Body of pancreas (tissue), 4 donors: ENCODE data around the gene TNNC2. TPM values are rescaled to one million over a fixed set of nuclear protein-coding genes. Genes with fewer than 3 reads are reported as not detected.

Experiments used
- ATAC-seq: fragments of 150-250 bp; one replicate; pipeline ENCODE4 v1.9.1; 2016
- DNase-seq, 4 donors: peaks; one replicate each; pipeline ENCODE4 v3.0.0-alpha.2; 2019
- H3K27ac ChIP-seq, 4 donors: fragments of 200-600 bp; sonication (generic); 1 replicate in 3 of 4; 2 replicates in 1 of 4; pipeline versions ENCODE4 v1.5.1 to v1.6.1; 2016 to 2019; ENCODE audit warnings: mild to moderate bottlenecking in 1 of 4, mixed read lengths in 1 of 4, moderate library complexity in 1 of 4
- H3K27me3 ChIP-seq, 2 donors: fragments of 200-600 bp; sonication (generic); one replicate each; pipeline ENCODE4 v1.6.0; 2016; ENCODE audit warnings: mild to moderate bottlenecking in 1 of 2
- H3K36me3 ChIP-seq, 2 donors: fragments of 200-600 bp; sonication (generic); replicated peaks in 1 of 2; 2 replicates each; pipeline ENCODE4 v1.5.1; 2016; ENCODE audit warnings: low read depth in 2 of 2; ENCODE audit not compliant: insufficient read depth in 1 of 2
- H3K4me1 ChIP-seq: fragments of 200-600 bp; sonication (generic); one replicate; pipeline ENCODE4 v1.6.0; 2016
- H3K4me3 ChIP-seq, 2 donors: fragments of 200-600 bp; sonication (generic); 1 replicate in 1 of 2; 2 replicates in 1 of 2; pipeline ENCODE4 v1.5.1; 2016 to 2019
- H3K9me3 ChIP-seq, 3 donors: fragments of 200-600 bp; sonication (generic); 1 replicate in 2 of 3; 2 replicates in 1 of 3; pipeline ENCODE4 v1.5.1; 2016
- CTCF ChIP-seq, 7 experiments: fragments of 450-650 bp in 4 of 7; fragments of 200-600 bp in 3 of 7; sonication (generic) in 3 of 7; IDR thresholded peaks; one replicate each; pipeline ENCODE4 v1.5.1; 2016 to 2019; ENCODE audit warnings: antibody characterized with exemption in 7 of 7
- POLR2A ChIP-seq, 3 donors: fragments of 450-650 bp; IDR thresholded peaks; one replicate each; pipeline ENCODE4 v1.6.1; 2016; ENCODE audit warnings: antibody characterized with exemption in 3 of 3, mild to moderate bottlenecking in 2 of 3
- WGBS, 2 donors: methylation state at CpG; one replicate each; pipeline ENCODE4 v1.1.5; 2017; 5-methylcytosine and 5-hydroxymethylcytosine counted together
- intact Hi-C: fragments of 100-400 bp; cut with DNase I; formaldehyde crosslinking; loops from one replicate; pipeline ENCODE4 v1.15.1; 2023
- total RNA-seq, 2 donors: library from RNA; depleted of rRNA; stranded (reverse); fragments of >200 nt; gene quantifications; one replicate each; pipeline ENCODE4 v1.1.0, GENCODE V29; 2016

Gene TNNC2
- total RNA-seq, 2 donors from 2014 or later, result not detected

GRCh38 chr20:45861221-45862075 is 34.3 kb upstream of the TNNC2 start:
- Histone ChIP-seq H3K4me1 (peaks cover 11% of the 10 kb centered on the region), H3K36me3 (no peaks in the 10 kb centered on the region), H3K4me3 (no peak overlapping the region), H3K9me3 (no peaks in the 10 kb centered on the region), H3K27ac (no peak overlapping the region), H3K27me3 (no peaks in the 10 kb centered on the region)
- WGBS, 2 donors, result 84 to 91% methylated on average over 7 of the region's 7 CpGs
- DNase-seq (peak in 1 of 4 donors; percentile 31), ATAC-seq (no peak)
- intact Hi-C loops, result no loop called here
- TF ChIP-seq CTCF (IDR thresholded peaks at IDR 0.05) (no peak), POLR2A (IDR thresholded peaks at IDR 0.05) (no peak)

DNA sequence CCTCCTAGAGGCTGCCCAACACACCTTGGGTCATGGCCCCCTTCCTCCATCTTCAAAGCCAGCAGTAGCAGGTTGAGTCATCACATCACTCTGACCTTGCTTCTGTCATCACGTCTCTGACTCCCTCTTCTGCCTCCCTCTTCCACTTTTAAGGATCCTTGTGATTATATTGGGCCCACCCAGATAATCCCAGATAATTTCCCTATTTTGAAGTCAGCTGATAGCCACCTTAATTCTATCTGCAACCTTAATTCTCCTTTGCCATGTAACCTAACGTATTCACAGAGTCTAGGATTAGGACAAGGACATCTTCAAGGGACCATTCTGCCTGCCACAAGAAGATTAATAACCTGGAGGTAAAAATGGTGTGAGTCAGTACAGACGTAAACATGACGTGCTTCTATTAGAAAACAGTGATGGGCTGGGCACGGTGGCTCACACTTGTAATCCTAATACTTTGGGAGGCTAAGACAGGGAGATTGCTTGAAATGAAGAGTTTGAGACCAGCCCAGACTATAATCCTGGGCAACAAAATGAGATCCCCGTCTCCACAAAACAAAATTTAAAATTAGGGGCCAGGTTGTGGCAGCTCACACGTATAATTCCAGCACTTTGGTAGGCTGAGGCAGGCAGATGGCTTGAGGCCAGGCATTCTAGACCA is 33.6 kb upstream of the TNNC2 start:
- no peak overlapping the region for H3K4me3 ChIP-seq
- DNase-seq, result peak in 1 of 4 donors; percentile 46
- no peaks in the 10 kb centered on the region for H3K27me3 ChIP-seq
- TF ChIP-seq CTCF (IDR thresholded peaks at IDR 0.05) (no peak), POLR2A (IDR thresholded peaks at IDR 0.05) (no peak)
- no peaks in the 10 kb centered on the region for H3K9me3 ChIP-seq
- ATAC-seq, result no peak
- WGBS, 2 donors, result 68 to 70% methylated on average over 7 of the region's 7 CpGs
- no peak overlapping the region for H3K27ac ChIP-seq
- peaks cover 19% of the 10 kb centered on the region for H3K4me1 ChIP-seq
- H3K36me3 ChIP-seq, result no peaks in the 10 kb centered on the region
- intact Hi-C loops, result no loop called here

- no peaks in the 10 kb centered on the region for H3K27me3 ChIP-seq
- H3K36me3 ChIP-seq, result no peaks in the 10 kb centered on the region
- H3K27ac ChIP-seq, result no peak overlapping the region
- WGBS, 2 donors, result 86 to 95% methylated on average over 5 of the region's 5 CpGs
- no peak overlapping the region for H3K4me3 ChIP-seq
- TF ChIP-seq POLR2A (IDR thresholded peaks at IDR 0.05) (no peak), CTCF (IDR thresholded peaks at IDR 0.05) (no peak)
- no peak for DNase-seq
- H3K4me1 ChIP-seq, result peaks cover 25% of the 10 kb centered on the region
- H3K9me3 ChIP-seq, result no peaks in the 10 kb centered on the region
- ATAC-seq, result no peak
- intact Hi-C loops, result no loop called here
These were observed 32.8 kb upstream of the TNNC2 start for GRCh38 chr20:45859916-45860315.

GRCh38 chr20:45857882-45858216 is 30.7 kb upstream of the TNNC2 start:
- DNase-seq (no peak), ATAC-seq (no peak)
- Histone ChIP-seq H3K9me3 (no peaks in the 10 kb centered on the region), H3K27me3 (no peaks in the 10 kb centered on the region), H3K4me3 (peak overlapping the region; percentile 11 to 73), H3K27ac (peak overlapping the region; percentile 52 to 80 (median 70)), H3K4me1 (peaks cover 32% of the 10 kb centered on the region), H3K36me3 (no peaks in the 10 kb centered on the region)
- TF ChIP-seq CTCF (IDR thresholded peaks at IDR 0.05) (no peak), POLR2A (IDR thresholded peaks at IDR 0.05) (no peak)
- WGBS, 2 donors, result 16 to 23% methylated on average over 9 to 13 of the region's 13 CpGs
- intact Hi-C loops, result no loop called here
